GM06990 (cell line): ENCODE results near the gene MACROH2A1.

Experiments used
- DNase-seq: peaks from one replicate; pipeline ENCODE4 v3.0.0-alpha.2; 2011; ENCODE audit not compliant: insufficient read length; ENCODE audit errors: extremely low read depth
- H3K27me3 ChIP-seq: replicated peaks from 2 replicates; pipeline ENCODE4 v1.6.0; 2011; ENCODE audit warnings: low read length; ENCODE audit not compliant: control insufficient read depth, insufficient read depth
- H3K36me3 ChIP-seq: 2 replicates; pipeline ENCODE4 v1.5.1; 2011; ENCODE audit warnings: low read length; ENCODE audit not compliant: control insufficient read depth, insufficient read depth
- H3K4me3 ChIP-seq: replicated peaks from 2 replicates; pipeline ENCODE4 v1.5.1; 2011; ENCODE audit warnings: low read depth, mild to moderate bottlenecking, control low read depth, low read length
- CTCF ChIP-seq: IDR thresholded peaks from 2 replicates; pipeline ENCODE4 v1.5.1; 2011; ENCODE audit warnings: low read length, control low read depth, mild to moderate bottlenecking, inconsistent platforms; ENCODE audit not compliant: insufficient read depth, poor library complexity, severe bottlenecking

The MACROH2A1 gene

GRCh38 chr5:135377751-135378680 lies 21.0 kb downstream of the MACROH2A1 start:
- H3K4me3 ChIP-seq = no peak overlapping the region
- DNase-seq = no peak
- TF ChIP-seq CTCF = no peak
- peaks cover 29% of the 10 kb centered on the region for H3K36me3 ChIP-seq
- H3K27me3 ChIP-seq = no peaks in the 10 kb centered on the region

GRCh38 chr5:135376961-135377624 lies 21.9 kb downstream of the MACROH2A1 start:
- H3K36me3 ChIP-seq = peaks cover 32% of the 10 kb centered on the region
- DNase-seq = peak; percentile 41

GRCh38 chr5:135375040-135375793 lies 23.8 kb downstream of the MACROH2A1 start:
- no peaks in the 10 kb centered on the region for H3K27me3 ChIP-seq
- no peak for TF ChIP-seq CTCF
- no peak overlapping the region for H3K4me3 ChIP-seq
- peaks cover 33% of the 10 kb centered on the region for H3K36me3 ChIP-seq
- no peak for DNase-seq

More at GRCh38 chr5:135376961-135377624, 21.9 kb downstream of the MACROH2A1 start:
- no peak for TF ChIP-seq CTCF
- Histone ChIP-seq H3K4me3 (no peak overlapping the region), H3K27me3 (no peaks in the 10 kb centered on the region)

GRCh38 chr5:135373736-135374515 lies 25.1 kb downstream of the MACROH2A1 start:
- TF ChIP-seq CTCF = no peak
- Histone ChIP-seq H3K4me3 (no peak overlapping the region), H3K27me3 (no peaks in the 10 kb centered on the region), H3K36me3 (peaks cover 39% of the 10 kb centered on the region)
- DNase-seq = no peak
